Upper lobe of left lung (tissue), 4 donors: ENCODE measurements around the gene HSDL2.

Source experiments
- CTCF ChIP-seq, 6 experiments: fragments of 450-650 bp in 4 of 6; fragments of 200-600 bp in 2 of 6; sonication (generic) in 2 of 6; IDR thresholded peaks; one replicate each; pipeline ENCODE4 v1.5.1; 2016 to 2019; ENCODE audit warnings: antibody characterized with exemption in 6 of 6
- POLR2AphosphoS5 ChIP-seq, 2 donors: sonication (generic); formaldehyde crosslinking; IDR thresholded peaks; one replicate each; pipeline ENCODE4 v1.5.1; 2017; ENCODE audit warnings: antibody characterized with exemption in 2 of 2

DNA sequence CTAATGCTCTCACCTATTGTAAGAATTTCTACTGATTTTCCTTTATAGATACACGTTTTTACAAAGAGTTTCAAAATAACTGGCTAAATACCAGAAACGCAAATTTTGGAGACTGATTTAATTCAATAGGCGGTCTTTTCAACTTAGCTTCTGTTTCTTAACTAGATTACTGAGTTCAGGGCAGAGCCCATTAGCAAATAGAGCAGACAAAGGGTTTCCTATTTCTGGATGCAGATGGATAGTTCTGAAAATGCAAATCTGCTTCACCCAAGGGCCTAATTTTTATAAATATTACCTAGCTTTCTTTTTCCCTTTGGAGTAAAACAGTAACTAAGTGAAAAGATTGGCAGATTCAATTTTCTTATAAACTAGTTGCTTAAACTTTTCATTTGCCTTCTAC, 93.1 kb downstream of the HSDL2 start:
- TF ChIP-seq POLR2AphosphoS5 (IDR thresholded peaks at IDR 0.05) (no peak), CTCF (IDR thresholded peaks at IDR 0.05) (no peak)
